Measurements from ENCODE around the gene SMPD1.
A peak's percentile ranks its signal among the peaks of the same experiment; 100 is the strongest.

SMPD1 gene
- 30.2 to 35.1 reads per million in 2 donors for total RNA-seq

GRCh38 chr11:6389905-6390717 lies at the start of gene SMPD1:
Gene SMPD1, plus strand, starts transcription at chr11:6390474. Its CDS starts 125 bp downstream, at chr11:6390599.
- peak; percentile 91 for DNase-seq

GRCh38 chr11:6345366-6345765 lies 44.9 kb upstream of the SMPD1 start:
- DNase-seq: no peak

DNA sequence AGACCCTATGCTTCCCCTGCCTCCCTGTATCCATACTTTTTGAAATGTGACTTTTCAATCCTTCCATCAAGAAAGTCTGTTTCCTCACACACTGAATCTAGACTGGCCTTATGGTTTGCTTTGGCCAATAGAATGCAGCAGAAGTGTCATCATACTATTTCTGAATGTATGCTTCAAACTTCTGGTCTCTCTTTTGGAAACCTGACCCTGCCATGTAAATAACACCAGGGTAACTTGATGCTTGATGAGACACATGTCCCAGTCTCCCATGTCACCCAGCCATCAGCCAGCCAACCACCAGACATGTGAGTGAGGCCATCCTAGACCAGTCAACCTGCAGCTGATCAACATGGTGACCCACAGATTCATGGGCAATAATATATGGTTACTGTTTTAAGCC lies 40.2 kb upstream of the SMPD1 start:
- no peak for DNase-seq

DNA sequence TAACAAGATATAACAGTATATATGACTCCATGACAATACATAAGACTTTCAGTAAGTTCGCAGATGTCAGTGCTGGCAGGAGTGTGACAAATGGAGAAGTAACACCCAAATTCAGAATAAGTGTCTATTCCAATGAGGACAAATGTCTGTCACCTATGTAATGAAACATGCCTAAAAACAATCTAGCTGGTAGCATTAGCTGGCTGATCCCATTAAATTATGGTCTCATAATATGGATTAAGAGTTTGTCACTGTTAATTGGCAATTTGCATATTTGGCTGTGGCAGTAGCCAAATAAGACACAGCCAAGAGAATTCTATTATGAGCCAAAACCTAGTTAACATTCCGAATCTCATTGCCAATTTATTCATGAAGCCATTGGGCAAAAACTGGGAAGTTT lies 39.8 kb upstream of the SMPD1 start:
- DNase-seq: no peak

- DNase-seq: no peak
Observed at GRCh38 chr11:6351782-6352382, 38.4 kb upstream of the SMPD1 start.

- DNase-seq: peak; percentile 36
Observed at GRCh38 chr11:6353367-6353987, 36.8 kb upstream of the SMPD1 start.

DNA sequence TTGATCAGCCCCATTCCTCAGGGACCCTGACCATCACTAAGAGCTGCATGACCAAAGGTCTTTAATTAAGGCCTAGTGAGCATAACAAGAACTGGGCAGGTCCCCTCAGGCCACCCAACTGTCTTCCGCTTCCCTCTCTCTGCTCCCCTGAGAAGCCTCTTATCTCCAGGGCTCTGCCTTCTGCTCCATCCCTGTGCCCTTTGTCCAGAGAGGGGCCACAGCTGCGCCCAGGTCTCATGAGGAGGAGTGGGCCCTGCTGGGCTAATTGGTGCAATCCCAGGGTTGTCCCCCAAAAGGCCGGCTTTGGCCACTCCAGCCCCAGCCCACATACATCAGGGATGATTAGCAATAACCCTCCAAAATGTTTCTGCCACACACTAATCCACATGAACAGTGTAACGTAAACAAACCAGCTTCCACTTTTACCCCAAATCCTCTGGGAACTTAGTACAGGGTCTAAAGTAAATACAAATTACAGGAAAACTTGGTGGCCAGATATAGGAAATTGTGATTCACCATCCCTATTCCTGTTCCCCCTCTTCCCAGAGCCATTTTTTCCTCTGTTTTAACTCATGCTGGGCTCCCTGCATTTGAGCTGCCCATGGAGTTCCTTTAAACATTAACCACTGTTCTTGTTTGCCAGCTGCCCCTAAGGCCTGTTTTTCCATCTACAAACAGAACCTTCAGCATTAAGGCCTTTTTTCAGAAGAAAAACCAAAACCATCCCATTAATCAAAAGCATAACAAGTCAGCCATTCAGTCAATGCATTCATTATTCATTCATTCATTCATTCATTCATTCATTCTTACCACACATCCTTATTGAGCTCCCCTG lies 35.4 kb upstream of the SMPD1 start:
- DNase-seq: no peak

- no peak for DNase-seq
Observed at GRCh38 chr11:6356503-6357055, 33.7 kb upstream of the SMPD1 start.

DNA sequence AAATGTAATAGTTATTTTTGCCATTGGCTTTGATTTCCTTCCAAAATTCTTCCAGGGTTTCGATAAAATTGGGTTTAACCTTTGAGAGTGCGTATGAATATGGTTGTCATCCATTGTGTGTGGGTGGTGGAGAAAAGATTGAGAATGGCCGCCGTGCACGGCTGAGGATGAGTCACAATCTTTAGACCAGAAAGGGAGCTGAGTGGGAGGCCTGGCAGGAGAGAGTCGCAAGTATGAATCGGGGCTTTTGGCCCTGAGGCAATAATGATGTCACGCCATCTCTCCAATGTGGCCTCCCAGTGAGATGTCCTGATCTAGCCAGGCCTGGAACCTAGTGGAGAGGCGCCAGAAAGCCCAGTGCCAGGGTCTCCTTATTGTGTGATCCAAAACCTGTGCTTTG lies 33.1 kb upstream of the SMPD1 start:
- DNase-seq: no peak

GRCh38 chr11:6360183-6360582 lies 30.1 kb upstream of the SMPD1 start:
- no peak for DNase-seq

DNA sequence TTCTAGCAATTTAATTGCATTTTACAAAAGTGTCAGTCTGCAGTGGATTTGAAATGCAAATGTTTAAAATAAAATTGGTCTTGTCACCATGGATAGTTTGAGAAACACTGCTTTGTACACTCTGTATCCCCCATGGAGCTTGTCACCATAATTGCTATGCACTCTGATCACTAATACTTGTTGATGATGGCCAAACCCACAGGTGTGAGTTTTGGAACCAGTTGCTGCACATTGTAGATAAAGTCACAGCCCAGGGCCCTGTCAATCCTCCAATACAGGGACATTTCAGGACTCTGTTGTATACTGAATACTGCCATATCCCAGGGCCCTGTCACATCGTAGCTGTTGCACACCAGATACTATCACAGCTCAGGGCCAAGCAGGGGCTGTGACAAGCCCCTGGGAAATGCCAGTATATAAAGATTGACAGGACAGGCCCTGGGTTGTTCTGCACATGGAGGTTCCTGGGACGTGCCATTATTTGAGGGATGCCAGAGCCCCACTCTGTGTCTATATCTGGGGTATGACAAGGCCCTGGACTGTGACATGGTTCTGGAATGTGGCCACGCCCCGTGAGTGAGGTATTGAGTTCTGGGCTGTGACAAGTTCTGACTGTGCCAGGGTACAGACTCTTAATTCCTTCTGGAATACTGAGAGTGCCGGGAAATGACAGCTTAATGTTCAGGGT lies 27.9 kb upstream of the SMPD1 start:
- no peak for DNase-seq

GRCh38 chr11:6362873-6363678 lies 27.2 kb upstream of the SMPD1 start:
- DNase-seq: peak; percentile 44

DNA sequence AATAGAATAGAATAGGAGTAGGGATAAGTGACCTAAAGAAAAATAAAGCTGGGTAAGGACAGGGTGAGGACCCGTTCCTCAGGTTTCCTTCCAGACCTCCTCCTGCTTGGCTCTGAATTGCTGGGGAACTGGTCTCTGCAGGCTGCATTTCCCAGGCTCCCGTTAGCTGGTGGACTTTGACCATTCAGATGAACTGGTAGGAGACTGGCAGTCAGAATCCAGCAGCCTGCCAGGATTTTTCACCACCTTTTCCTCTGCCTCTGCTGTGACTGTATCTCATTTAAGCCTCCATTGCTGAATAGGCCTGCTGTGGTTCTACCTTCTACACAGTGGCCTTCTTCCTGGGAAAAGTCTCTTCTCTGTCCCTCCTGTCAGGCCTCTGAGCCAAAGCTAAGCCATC lies 24.6 kb upstream of the SMPD1 start:
- DNase-seq: no peak

DNA sequence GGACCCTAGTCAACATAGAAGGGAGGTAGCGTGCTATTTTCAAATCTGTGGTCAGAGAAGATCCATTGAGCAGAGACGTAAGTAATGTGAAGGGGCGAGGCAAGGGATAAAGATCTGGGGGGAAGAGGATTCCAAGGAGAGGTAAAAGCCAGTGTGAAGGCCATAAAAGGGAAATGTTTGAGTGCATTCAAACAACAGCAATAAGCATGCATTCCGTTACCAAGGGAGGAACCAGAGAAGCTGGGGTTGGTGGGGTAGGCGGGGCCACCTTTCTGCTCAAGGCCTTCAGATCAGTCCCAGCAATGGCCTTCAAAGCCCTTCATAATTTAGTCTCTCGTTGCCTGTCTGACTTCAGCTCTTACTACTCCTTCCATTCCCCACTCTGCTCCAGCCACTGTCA lies 18.4 kb upstream of the SMPD1 start:
- no peak for DNase-seq

- DNase-seq: no peak
Observed at GRCh38 chr11:6377902-6378639, 12.2 kb upstream of the SMPD1 start.

- DNase-seq: no peak
Observed at GRCh38 chr11:6378640-6378989, 11.7 kb upstream of the SMPD1 start.

DNA sequence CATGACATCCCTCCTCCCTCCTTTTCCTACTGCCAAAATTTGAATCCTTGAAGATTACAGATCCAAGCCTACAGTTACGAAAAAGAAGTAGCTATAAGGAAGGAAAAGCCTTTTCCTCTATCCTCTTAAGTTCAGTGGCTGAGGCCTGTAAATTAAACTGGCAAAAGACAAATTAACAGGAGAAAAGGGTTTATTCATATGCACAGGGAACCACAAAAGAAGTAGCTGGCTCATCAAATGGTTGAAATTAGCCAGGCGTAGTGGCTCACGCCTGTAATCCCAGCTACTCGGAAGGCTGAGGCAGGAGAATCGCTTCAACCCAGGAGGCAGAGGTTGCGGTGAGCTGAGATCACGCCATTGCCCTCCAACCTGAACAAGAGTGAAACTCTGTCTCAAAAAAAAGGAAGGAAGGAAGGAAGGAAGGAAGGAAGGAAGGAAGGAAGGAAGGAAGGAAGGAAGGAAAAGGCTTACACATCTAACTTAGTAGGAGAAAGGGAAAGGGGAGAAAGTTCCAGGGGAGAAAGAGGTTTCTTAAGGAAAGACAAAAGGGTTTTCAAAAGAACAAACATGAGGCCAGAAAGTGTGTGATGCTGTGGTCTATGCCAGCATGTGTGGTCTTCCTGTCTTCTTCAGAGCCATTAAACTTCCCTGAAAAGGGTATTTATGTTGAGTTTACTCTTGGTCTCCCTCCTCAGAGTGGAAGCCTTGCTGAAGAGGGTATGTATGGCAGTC lies 5.1 kb upstream of the SMPD1 start:
- DNase-seq: no peak

- no peak for DNase-seq
Observed at GRCh38 chr11:6387811-6388599, 2.3 kb upstream of the SMPD1 start.

DNA sequence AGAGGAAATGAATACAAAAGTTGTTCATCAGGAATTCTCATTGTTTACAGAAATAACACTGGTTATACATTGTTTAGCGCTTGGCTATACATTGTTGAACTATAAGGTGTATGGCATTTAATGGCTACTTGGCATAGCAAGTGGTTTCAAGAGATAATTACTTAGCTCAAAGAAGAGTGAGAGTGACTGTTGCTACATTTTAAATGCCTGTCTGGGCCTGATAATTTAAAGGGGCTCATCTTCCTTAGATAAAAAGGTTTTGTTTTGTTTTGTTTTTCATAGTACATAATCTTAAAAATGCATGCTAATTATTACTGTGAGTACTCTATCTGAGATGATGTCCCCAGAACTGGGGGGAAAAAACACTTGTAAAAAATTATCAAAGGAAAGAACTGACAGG lies 1.5 kb upstream of the SMPD1 start:
- no peak for DNase-seq

Data from T-helper 9 cell (primary cell).